ENCODE measurements around the gene CCDC188.

- TF ChIP-seq CBX5 (IDR thresholded peaks at IDR 0.05; ENCODE audit: low read depth, low read length), result no peak
- no peak for TF ChIP-seq CTCF (IDR thresholded peaks at IDR 0.05; ENCODE audit: control extremely low read depth in 1 of 3, insufficient read depth in 1 of 3, low read depth in 1 of 3, low read length in 3 of 3)
- TF ChIP-seq TCF12 (IDR thresholded peaks at IDR 0.05; ENCODE audit: low read depth, low read length), result no peak
- TF ChIP-seq FOSL1 (IDR thresholded peaks at IDR 0.05; ENCODE audit: insufficient read depth, low read depth, low read length), result no peak
- TF ChIP-seq POLR2A (IDR thresholded peaks at IDR 0.05; ENCODE audit: control extremely low read depth in 1 of 2, low read depth in 2 of 2, low read length in 2 of 2), result no peak
Measured at GRCh38 chr22:20130319-20130718, 20.5 kb downstream of the CCDC188 start.
